CD14-positive monocyte (primary cell): ENCODE measurements around the gene TRMT2A. TPM values are rescaled to one million over a fixed set of nuclear protein-coding genes. Genes with fewer than 3 reads are reported as not detected.

ENCODE experiments used
- DNase-seq, 3 donors: peaks; one replicate each; pipeline ENCODE4 v3.0.0-alpha.2; 2011 to 2022
- H2AFZ ChIP-seq: 2 replicates; pipeline ENCODE4 v1.6.0; 2012; ENCODE audit warnings: mild to moderate bottlenecking, low read depth, low read length, inconsistent platforms; ENCODE audit not compliant: insufficient read depth, poor library complexity, severe bottlenecking
- H3K27ac ChIP-seq, 2 donors: 1 replicate in 1 of 2; 2 replicates in 1 of 2; pipeline ENCODE4 v1.5.1; 2012 to 2013; ENCODE audit warnings: low read length in 2 of 2, control low read depth in 1 of 2, inconsistent platforms in 1 of 2, low read depth in 1 of 2, mild to moderate bottlenecking in 1 of 2
- H3K27me3 ChIP-seq, 2 donors: one replicate each; pipeline versions ENCODE4 v1.6.0 to v1.6.1; 2011 to 2013; ENCODE audit warnings: low read length in 2 of 2; ENCODE audit not compliant: control insufficient read depth in 2 of 2, insufficient read depth in 2 of 2
- H3K36me3 ChIP-seq, 2 donors: replicated peaks in 1 of 2; 1 replicate in 1 of 2; 2 replicates in 1 of 2; pipeline versions ENCODE4 v1.5.1 to v1.6.1; 2012 to 2013; ENCODE audit warnings: low read length in 2 of 2, control low read depth in 1 of 2, inconsistent platforms in 1 of 2, mild to moderate bottlenecking in 1 of 2; ENCODE audit not compliant: insufficient read depth in 2 of 2, control insufficient read depth in 1 of 2
- H3K4me1 ChIP-seq, 2 donors: 1 replicate in 1 of 2; 2 replicates in 1 of 2; pipeline versions ENCODE4 v1.5.1 to v1.6.1; 2012 to 2013; ENCODE audit warnings: low read length in 2 of 2, control low read depth in 1 of 2, inconsistent platforms in 1 of 2, mild to moderate bottlenecking in 1 of 2, moderate library complexity in 1 of 2; ENCODE audit not compliant: insufficient read depth in 2 of 2, control insufficient read depth in 1 of 2
- H3K4me2 ChIP-seq: replicated peaks from 2 replicates; pipeline ENCODE3; 2012; ENCODE audit warnings: low read length, moderate library complexity, mild to moderate bottlenecking; ENCODE audit not compliant: poor library complexity, severe bottlenecking; ENCODE audit errors: extremely low read depth
- H3K4me3 ChIP-seq, 3 experiments: fragments of 200-600 bp in 1 of 3; sonication (generic) in 1 of 3; replicated peaks in 1 of 3; 1 replicate in 2 of 3; 2 replicates in 1 of 3; pipeline ENCODE4 v1.5.1; 2011 to 2013; ENCODE audit warnings: low read length in 3 of 3, mild to moderate bottlenecking in 3 of 3, control low read depth in 2 of 3, low read depth in 2 of 3, inconsistent platforms in 1 of 3, moderate library complexity in 1 of 3
- H3K79me2 ChIP-seq: 2 replicates; pipeline ENCODE4 v1.6.0; 2012; ENCODE audit warnings: mild to moderate bottlenecking, control low read depth, inconsistent platforms, low read length, moderate library complexity; ENCODE audit not compliant: insufficient read depth
- H3K9ac ChIP-seq: 2 replicates; pipeline ENCODE4 v1.6.0; 2017; ENCODE audit warnings: low read length, mild to moderate bottlenecking; ENCODE audit not compliant: insufficient read depth, poor library complexity, severe bottlenecking
- H3K9me3 ChIP-seq, 2 donors: replicated peaks in 1 of 2; 1 replicate in 1 of 2; 2 replicates in 1 of 2; pipeline versions ENCODE4 v1.5.1 to v1.6.1; 2012 to 2013; ENCODE audit warnings: low read length in 2 of 2, control low read depth in 1 of 2; ENCODE audit not compliant: control insufficient read depth in 1 of 2, insufficient read depth in 1 of 2
- H4K20me1 ChIP-seq: 2 replicates; pipeline ENCODE4 v1.6.0; 2012; ENCODE audit warnings: mild to moderate bottlenecking, low read length, control low read depth, moderate library complexity; ENCODE audit not compliant: insufficient read depth
- H3K27ac Mint-ChIP-seq, 7 donors: one replicate each; pipeline ENCODE4 v1.8.0; 2020; ENCODE audit warnings: mild to moderate bottlenecking in 7 of 7, mixed read lengths in 7 of 7, moderate library complexity in 6 of 7, inconsistent platforms in 2 of 7
- H3K27me3 Mint-ChIP-seq, 3 donors: one replicate each; pipeline ENCODE4 v1.8.0; 2021 to 2022; ENCODE audit warnings: low read depth in 3 of 3, mild to moderate bottlenecking in 3 of 3, mixed read lengths in 3 of 3, moderate library complexity in 3 of 3, inconsistent platforms in 1 of 3
- H3K36me3 Mint-ChIP-seq, 2 donors: one replicate each; pipeline ENCODE4 v1.8.0; 2020; ENCODE audit warnings: mixed read lengths in 2 of 2, inconsistent platforms in 1 of 2, mild to moderate bottlenecking in 1 of 2
- H3K4me1 Mint-ChIP-seq: one replicate; pipeline ENCODE4 v1.8.0; 2020; ENCODE audit warnings: mild to moderate bottlenecking, mixed read lengths
- H3K4me3 Mint-ChIP-seq, 2 donors: one replicate each; pipeline ENCODE4 v1.8.0; 2020; ENCODE audit warnings: mild to moderate bottlenecking in 2 of 2, mixed read lengths in 2 of 2, moderate library complexity in 1 of 2
- H3K9me3 Mint-ChIP-seq, 7 donors: one replicate each; pipeline ENCODE4 v1.8.0; 2020 to 2022; ENCODE audit warnings: mixed read lengths in 7 of 7, mild to moderate bottlenecking in 6 of 7, moderate library complexity in 6 of 7, inconsistent platforms in 2 of 7
- WGBS: methylation state at CpG from one replicate; pipeline ENCODE4 v1.1.5; 2013; ENCODE audit warnings: missing lambda C conversion rate; ENCODE audit not compliant: insufficient coverage; 5-methylcytosine and 5-hydroxymethylcytosine counted together
- intact Hi-C, 2 donors: fragments of 100-400 bp; cut with micrococcal nuclease; formaldehyde crosslinking; loops; one replicate each; pipeline versions ENCODE4 v1.15.0 to v1.15.1; 2023
- polyA plus RNA-seq, 3 donors: library from polyadenylated mRNA; depleted of rRNA in 1 of 3; unstranded in 2 of 3; stranded (reverse) in 1 of 3; fragments of 300-500 nt in 2 of 3; fragments of >200 nt in 1 of 3; fragmentation: Illumina TruSeq in 2 of 3; gene quantifications; 1 replicate in 2 of 3; 2 replicates in 1 of 3; pipeline ENCODE4 v1.2.3, GENCODE V29; 2012 to 2021
- small RNA-seq: library from RNA; depleted of rRNA; stranded (forward); fragments of <200 nt; gene quantifications from one replicate; pipeline ENCODE3, GENCODE V24; 2012; ENCODE audit warnings: low read depth; ENCODE audit not compliant: insufficient read length
- TF ChIP-seq, protein P1 (sequence below): fragments of 200-600 bp; IDR thresholded peaks from one replicate; pipeline ENCODE4 v1.8.0; 2022; ENCODE audit warnings: antibody characterized with exemption, mild to moderate bottlenecking

Gene TRMT2A
- polyA plus RNA-seq, 3 donors, result 20.1 to 121 (median 23.5) TPM

DNA sequence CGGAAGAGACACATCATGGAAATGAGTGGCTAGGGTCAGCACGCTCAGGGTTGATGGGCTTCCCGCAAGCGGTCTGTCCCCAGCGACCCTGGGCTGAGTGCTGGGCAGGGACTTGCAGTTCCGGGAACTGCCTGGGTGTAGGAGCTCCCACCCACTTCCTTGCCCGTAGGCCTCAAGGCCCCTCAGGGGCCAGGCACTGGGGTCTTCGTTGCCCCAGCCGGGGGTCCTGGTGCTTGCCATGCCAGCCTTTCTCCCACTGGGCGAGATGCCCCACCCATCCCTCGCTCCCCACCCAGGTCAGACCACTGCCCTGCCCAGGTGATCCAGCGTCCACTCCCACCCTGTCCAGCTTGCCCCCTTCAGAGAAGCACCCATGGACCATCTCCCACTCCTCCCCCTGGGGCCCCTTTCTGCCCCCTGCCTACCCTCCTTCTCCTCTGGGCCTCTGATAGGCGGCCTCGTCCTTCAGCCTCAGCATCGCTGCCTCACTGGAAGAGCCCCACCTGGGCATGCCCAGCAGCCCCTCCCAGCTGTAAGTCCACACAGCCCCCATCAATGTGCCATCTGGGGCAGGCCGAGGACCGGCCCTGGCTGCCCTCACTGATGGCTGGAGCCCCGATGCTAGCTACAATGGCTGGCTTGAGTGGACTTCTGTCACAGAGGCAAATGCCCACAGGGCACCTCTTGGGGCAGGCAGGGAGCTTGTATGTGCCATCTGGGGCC, 54.8 kb downstream of the TRMT2A start:
- Mint-ChIP-seq H3K9me3 (no peaks in the 10 kb centered on the region), H3K4me3 (no peak overlapping the region), H3K27me3 (no peaks in the 10 kb centered on the region), H3K36me3 (peaks cover 62 to 82% of the 10 kb centered on the region in 2 donors), H3K27ac (no peak overlapping the region), H3K4me1 (no peaks in the 10 kb centered on the region)
- H2AFZ ChIP-seq, result no peak overlapping the region
- no peaks in the 10 kb centered on the region for H3K27me3 ChIP-seq
- no peak overlapping the region for H3K4me3 ChIP-seq
- no peak overlapping the region for H3K9ac ChIP-seq
- no peak overlapping the region for H3K27ac ChIP-seq
- no peak overlapping the region for H3K4me2 ChIP-seq
- intact Hi-C loops, result no loop called here
- 98% methylated on average over 18 of the region's 18 CpGs for WGBS
- peaks cover 63 to 85% of the 10 kb centered on the region in 2 donors for H3K36me3 ChIP-seq
- no peak for DNase-seq
- no peaks in the 10 kb centered on the region for H3K4me1 ChIP-seq
- H3K79me2 ChIP-seq, result no peaks in the 10 kb centered on the region
- TF ChIP-seq, protein P1, sequence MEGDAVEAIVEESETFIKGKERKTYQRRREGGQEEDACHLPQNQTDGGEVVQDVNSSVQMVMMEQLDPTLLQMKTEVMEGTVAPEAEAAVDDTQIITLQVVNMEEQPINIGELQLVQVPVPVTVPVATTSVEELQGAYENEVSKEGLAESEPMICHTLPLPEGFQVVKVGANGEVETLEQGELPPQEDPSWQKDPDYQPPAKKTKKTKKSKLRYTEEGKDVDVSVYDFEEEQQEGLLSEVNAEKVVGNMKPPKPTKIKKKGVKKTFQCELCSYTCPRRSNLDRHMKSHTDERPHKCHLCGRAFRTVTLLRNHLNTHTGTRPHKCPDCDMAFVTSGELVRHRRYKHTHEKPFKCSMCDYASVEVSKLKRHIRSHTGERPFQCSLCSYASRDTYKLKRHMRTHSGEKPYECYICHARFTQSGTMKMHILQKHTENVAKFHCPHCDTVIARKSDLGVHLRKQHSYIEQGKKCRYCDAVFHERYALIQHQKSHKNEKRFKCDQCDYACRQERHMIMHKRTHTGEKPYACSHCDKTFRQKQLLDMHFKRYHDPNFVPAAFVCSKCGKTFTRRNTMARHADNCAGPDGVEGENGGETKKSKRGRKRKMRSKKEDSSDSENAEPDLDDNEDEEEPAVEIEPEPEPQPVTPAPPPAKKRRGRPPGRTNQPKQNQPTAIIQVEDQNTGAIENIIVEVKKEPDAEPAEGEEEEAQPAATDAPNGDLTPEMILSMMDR, result no peak
- H3K9me3 ChIP-seq, result no peaks in the 10 kb centered on the region
- H4K20me1 ChIP-seq, result peaks cover 44% of the 10 kb centered on the region

Small RNAs within 50 kb of the gene (small RNA-seq; reads per million reads assigned to genes)
- gene MIR6816 (not detected), gene RF00017 (not detected), gene RF00599 (not detected)

Other genes starting within 250 kb of the TRMT2A start
- 100 to 1,000 TPM; 314 to 400 (median 329) TPM for gene COMT, start 175.5 kb downstream of the TRMT2A start, polyA plus RNA-seq
- gene TXNRD2, start 175.4 kb downstream of the TRMT2A start, polyA plus RNA-seq, result 10 to 100 TPM; 24.9 to 54.9 (median 30.8) TPM
- 1 to 10 TPM in 1 of 3 donors, under 1 TPM in 2; 0.31 to 2.6 (median 0.44) TPM for gene ARVCF, start 100.4 kb downstream of the TRMT2A start, polyA plus RNA-seq
- 10 to 100 TPM; 56.4 to 94.9 (median 58.2) TPM for gene TANGO2, start 96.1 kb downstream of the TRMT2A start, polyA plus RNA-seq
- 10 to 100 TPM in 1 of 3 donors, 1 to 10 TPM in 2; 1.2 to 18.7 (median 1.4) TPM for gene DGCR8, start 37.0 kb downstream of the TRMT2A start, polyA plus RNA-seq
- 10 to 100 TPM; 45.0 to 52.3 (median 47.4) TPM for gene RANBP1, start 1.1 kb downstream of the TRMT2A start, polyA plus RNA-seq
- 10 to 100 TPM in 1 of 3 donors, 1 to 10 TPM in 1, under 1 TPM in 1; 0.73 to 76.3 (median 1.1) TPM for gene ZDHHC8, start 14.6 kb upstream of the TRMT2A start, polyA plus RNA-seq
- under 1 TPM in 1 of 3 donors, not detected in 2; 0.15 TPM for gene CCDC188, start 33.8 kb upstream of the TRMT2A start, polyA plus RNA-seq
- not detected for gene RTN4R, start 151.1 kb upstream of the TRMT2A start, polyA plus RNA-seq
- 10 to 100 TPM; 33.0 to 62.8 (median 56.3) TPM for gene DGCR6L, start 202.8 kb upstream of the TRMT2A start, polyA plus RNA-seq